ENCODE data around the gene THSD4.

Gene THSD4

GRCh38 chr15:71628988-71629770, 513.9 kb downstream of the THSD4 start:
- no peak for DNase-seq (ENCODE audit: low spot score)

- DNase-seq (ENCODE audit: low spot score): no peak
Observed at GRCh38 chr15:71629781-71630474, 514.7 kb downstream of the THSD4 start.

- no peak for DNase-seq (ENCODE audit: low spot score)
Observed at GRCh38 chr15:71630475-71630809, 515.2 kb downstream of the THSD4 start.

- no peak for DNase-seq (ENCODE audit: low spot score)
Observed at GRCh38 chr15:71632576-71633195, 517.4 kb downstream of the THSD4 start.

- no peak for DNase-seq (ENCODE audit: low spot score)
Observed at GRCh38 chr15:71634820-71635560, 519.7 kb downstream of the THSD4 start.

- no peak for DNase-seq (ENCODE audit: low spot score)
Observed at GRCh38 chr15:71635735-71636134, 520.5 kb downstream of the THSD4 start.

GRCh38 chr15:71638876-71639275, 523.6 kb downstream of the THSD4 start:
- DNase-seq (ENCODE audit: low spot score): no peak

- no peak for DNase-seq (ENCODE audit: low spot score)
Observed at GRCh38 chr15:71639471-71639870, 524.2 kb downstream of the THSD4 start.

- DNase-seq (ENCODE audit: low spot score): no peak
Observed at GRCh38 chr15:71643918-71644317, 528.6 kb downstream of the THSD4 start.

- no peak for DNase-seq (ENCODE audit: low spot score)
Observed at GRCh38 chr15:71646767-71647486, 531.7 kb downstream of the THSD4 start.

GRCh38 chr15:71647487-71647808, 532.2 kb downstream of the THSD4 start:
- DNase-seq (ENCODE audit: low spot score): no peak

- no peak for DNase-seq (ENCODE audit: low spot score)
Observed at GRCh38 chr15:71648095-71648494, 532.8 kb downstream of the THSD4 start.

- no peak for DNase-seq (ENCODE audit: low spot score)
Observed at GRCh38 chr15:71649894-71650293, 534.6 kb downstream of the THSD4 start.

GRCh38 chr15:71650603-71651002, 535.3 kb downstream of the THSD4 start:
- no peak for DNase-seq (ENCODE audit: low spot score)

- DNase-seq (ENCODE audit: low spot score): no peak
Observed at GRCh38 chr15:71651750-71652186, 536.5 kb downstream of the THSD4 start.

- DNase-seq (ENCODE audit: low spot score): no peak
Observed at GRCh38 chr15:71654042-71654719, 538.9 kb downstream of the THSD4 start.

- DNase-seq (ENCODE audit: low spot score): no peak
Observed at GRCh38 chr15:71654720-71655174, 539.5 kb downstream of the THSD4 start.

- DNase-seq (ENCODE audit: low spot score): no peak
Observed at GRCh38 chr15:71656425-71656824, 541.2 kb downstream of the THSD4 start.

- no peak for DNase-seq (ENCODE audit: low spot score)
Observed at GRCh38 chr15:71657141-71657540, 541.9 kb downstream of the THSD4 start.

GRCh38 chr15:71658036-71658435, 542.8 kb downstream of the THSD4 start:
- no peak for DNase-seq (ENCODE audit: low spot score)
